HepG2 (cell line): ENCODE data around the gene ALPK1. TPM values are rescaled to one million over a fixed set of nuclear protein-coding genes. Genes with fewer than 3 reads are reported as not detected.

Experiments used
- ATAC-seq: fragments of 200-7000 bp; cut with Tn5 transposase; 3 replicates; pipeline ENCODE4 v1.9.1; 2020; ENCODE audit warnings: mild to moderate bottlenecking, moderate library complexity
- BruUV-seq: library from RNA; stranded (reverse); fragments of 400-500 nt; replicated peaks from 2 replicates; lab custom pipeline; 2021; lab: Mats Ljungman, UMichigan
- CTCF ChIA-PET: fragments of 300-600 bp; formaldehyde crosslinking; extraction: SDS; loops from one replicate; lab custom pipeline; 2021; ENCODE audit warnings: low total read pairs, inconsistent platforms, low intra/inter-chr PET ratio; lab: Yijun Ruan, JAX
- POLR2A ChIA-PET: fragments of 350-600 bp; sonication (Branson Sonifier 250); formaldehyde crosslinking; loops from one replicate; lab custom pipeline; 2020; ENCODE audit warnings: antibody characterized with exemption, inconsistent platforms; lab: Yijun Ruan, JAX
- DNase-seq: peaks from one replicate; pipeline ENCODE4 v3.0.0-alpha.2; 2015; ENCODE audit warnings: low spot score
- FAIRE-seq: peaks from 3 replicates; lab custom pipeline; 2011; peaks lifted over from hg19 to GRCh38; lab: Jason Lieb, UNC
- H2AFZ ChIP-seq: one replicate; pipeline ENCODE4 v1.6.1; 2011; ENCODE audit warnings: low read length, inconsistent platforms
- H3K27ac ChIP-seq: fragments of 300-600 bp; 3 replicates; pipeline ENCODE4 v1.8.0; 2011; ENCODE audit warnings: mixed run types, mild to moderate bottlenecking, mixed read lengths, low read length, inconsistent platforms; ENCODE audit not compliant: insufficient read depth; ENCODE audit errors: extremely low read length
- H3K27me3 ChIP-seq, 2 experiments: fragments of 200-600 bp in 1 of 2; 2 replicates in 1 of 2; 3 replicates in 1 of 2; pipeline versions ENCODE4 v1.6.0 to v1.8.0; 2011; ENCODE audit warnings: low read length in 2 of 2, mild to moderate bottlenecking in 2 of 2, moderate library complexity in 2 of 2, inconsistent platforms in 1 of 2; ENCODE audit not compliant: insufficient read depth in 2 of 2, control insufficient read depth in 1 of 2
- H3K36me3 ChIP-seq, 2 experiments: fragments of 200-600 bp in 1 of 2; replicated peaks in 1 of 2; 2 replicates in 1 of 2; 3 replicates in 1 of 2; pipeline versions ENCODE4 v1.5.1 to v1.8.0; 2011; ENCODE audit warnings: low read length in 2 of 2, inconsistent platforms in 1 of 2; ENCODE audit not compliant: insufficient read depth in 2 of 2, control insufficient read depth in 1 of 2
- H3K4me1 ChIP-seq: 2 replicates; pipeline ENCODE4 v1.5.1; 2012; ENCODE audit warnings: low read length, inconsistent platforms; ENCODE audit not compliant: insufficient read depth
- H3K4me2 ChIP-seq: 2 replicates; pipeline ENCODE4 v1.6.0; 2011; ENCODE audit warnings: low read depth, low read length, inconsistent platforms
- H3K4me3 ChIP-seq, 3 experiments: fragments of 200-600 bp in 1 of 3; sonication (generic), shearing (Covaris generic) in 1 of 3; replicated peaks in 1 of 3; 2 replicates each; pipeline ENCODE4 v1.5.1; 2011 to 2016; ENCODE audit warnings: low read length in 3 of 3, inconsistent platforms in 2 of 3, low read depth in 2 of 3, mild to moderate bottlenecking in 2 of 3, control low read depth in 1 of 3, mixed read lengths in 1 of 3; ENCODE audit not compliant: insufficient read depth in 1 of 3
- H3K79me2 ChIP-seq: one replicate; pipeline ENCODE4 v1.6.1; 2011; ENCODE audit warnings: low read length, inconsistent platforms; ENCODE audit not compliant: insufficient read depth
- H3K9ac ChIP-seq: 2 replicates; pipeline ENCODE4 v1.6.0; 2011; ENCODE audit warnings: mild to moderate bottlenecking, low read depth, low read length, inconsistent platforms; ENCODE audit not compliant: insufficient read depth
- H3K9me3 ChIP-seq: 2 replicates; pipeline ENCODE4 v1.5.1; 2012; ENCODE audit warnings: mild to moderate bottlenecking, low read length
- H4K20me1 ChIP-seq: 2 replicates; pipeline ENCODE4 v1.6.0; 2011; ENCODE audit warnings: inconsistent platforms, mild to moderate bottlenecking, low read length, moderate library complexity; ENCODE audit not compliant: insufficient read depth
- ASH2L ChIP-seq: fragments of 300-600, 200-600 bp; sonication (generic); IDR thresholded peaks from 2 replicates; pipeline ENCODE4 v1.7.0; 2017; ENCODE audit warnings: low read depth, mild to moderate bottlenecking, moderate library complexity, mixed read lengths, low read length; ENCODE audit not compliant: insufficient read length
- EHMT2 ChIP-seq: fragments of 200-600 bp; sonication (generic); IDR thresholded peaks from 2 replicates; pipeline ENCODE4 v1.7.0; 2017; ENCODE audit warnings: antibody characterized with exemption, low read depth, low read length, borderline replicate concordance
- GLI4 ChIP-seq: sonication (generic); formaldehyde crosslinking; IDR thresholded peaks from 2 replicates; pipeline ENCODE4 v1.5.1; 2020; ENCODE audit warnings: missing genetic modification reagents, mild to moderate bottlenecking, moderate library complexity, borderline replicate concordance
- MAFK ChIP-seq, 2 experiments: IDR thresholded peaks in 1 of 2; conservative IDR thresholded peaks in 1 of 2; 2 replicates each; pipeline ENCODE4 v1.6.1; 2011; ENCODE audit warnings: improper control_type of control experiment in 2 of 2, low read length in 2 of 2
- PAX8 ChIP-seq: sonication (generic); formaldehyde crosslinking; IDR thresholded peaks from 2 replicates; pipeline ENCODE4 v1.8.0; 2022; ENCODE audit warnings: mild to moderate bottlenecking, missing genetic modification reagents, borderline replicate concordance
- PRMT3 ChIP-seq: sonication (generic); formaldehyde crosslinking; IDR thresholded peaks from 2 replicates; pipeline ENCODE4 v1.8.1; 2022; ENCODE audit warnings: low read depth, mild to moderate bottlenecking, moderate library complexity, missing genetic modification reagents, borderline replicate concordance
- ZMAT3 ChIP-seq: sonication (generic); formaldehyde crosslinking; conservative IDR thresholded peaks from 2 replicates; pipeline ENCODE4 v1.7.0; 2021; ENCODE audit warnings: missing genetic modification reagents
- ZMYM4 ChIP-seq: sonication (generic); formaldehyde crosslinking; IDR thresholded peaks from 2 replicates; pipeline ENCODE4 v1.8.1; 2023; ENCODE audit warnings: mild to moderate bottlenecking, missing genetic modification reagents
- WGBS: methylation state at CpG from one replicate; pipeline ENCODE4 v1.1.6; 2017; ENCODE audit warnings: low lambda C conversion rate; 5-methylcytosine and 5-hydroxymethylcytosine counted together
- in situ Hi-C: cut with HindIII; loops from 2 replicates; pipeline ENCODE4 v1.10.0; 2017; ENCODE audit warnings: low pct_unique_long_range_greater_than_20kb; ENCODE audit not compliant: extremely low pct_ligation_motif_present
- intact Hi-C: fragments of 100-400 bp; cut with micrococcal nuclease; formaldehyde crosslinking; loops from one replicate; pipeline ENCODE4 v1.10.0; 2022; ENCODE audit not compliant: unreplicated experiment
- polyA plus RNA-seq, 8 experiments: library from polyadenylated mRNA; depleted of rRNA in 3 of 8; stranded (reverse) in 7 of 8; unstranded in 1 of 8; fragments of >200 nt; fragmentation: Illumina TruSeq in 4 of 8; extraction: Trizol in 4 of 8; gene quantifications; 2 replicates each; pipeline versions ENCODE4 v1.2.1 to v1.2.3, GENCODE V29; 2011 to 2016; ENCODE audit warnings: low read depth in 4 of 8, missing spikeins in 1 of 8, mixed read lengths in 1 of 8; ENCODE audit not compliant: insufficient read depth in 1 of 8
- total RNA-seq, 5 experiments: library from RNA; depleted of rRNA; stranded (reverse); fragments of >200 nt; fragmentation: Illumina TruSeq; extraction: Trizol; gene quantifications; 2 replicates each; pipeline ENCODE4 v1.2.3, GENCODE V29; 2016; ENCODE audit warnings: low read depth in 1 of 5
- TF ChIP-seq, protein P1 (sequence below): sonication (generic); formaldehyde crosslinking; IDR thresholded peaks from 2 replicates; pipeline ENCODE4 v1.9.0; 2021; ENCODE audit warnings: missing genetic modification reagents, borderline replicate concordance
- TF ChIP-seq, protein P2 (sequence below): sonication (generic); formaldehyde crosslinking; IDR thresholded peaks from 2 replicates; pipeline ENCODE4 v1.5.1; 2020; ENCODE audit warnings: mild to moderate bottlenecking, moderate library complexity, missing genetic modification reagents
- TF ChIP-seq, protein P3 (sequence below): IDR thresholded peaks from 2 replicates; pipeline ENCODE4 v1.6.1; 2016; ENCODE audit warnings: mild to moderate bottlenecking
- TF ChIP-seq, protein P4 (sequence below): sonication (generic); formaldehyde crosslinking; IDR thresholded peaks from 2 replicates; pipeline ENCODE4 v1.8.1; 2022; ENCODE audit warnings: low read depth, mild to moderate bottlenecking, missing genetic modification reagents
- TF ChIP-seq, protein P5 (sequence below): IDR thresholded peaks from 2 replicates; pipeline ENCODE4 v1.6.1; 2016; ENCODE audit warnings: missing compliant biosample characterization, missing genetic modification reagents, borderline replicate concordance

The ALPK1 gene
- total and polyA plus RNA-seq, 2 of the 13 experiments (the other 11 are each of a cell fraction or from before 2014, with no cell fraction given): 0.61 to 1.3 TPM

DNA sequence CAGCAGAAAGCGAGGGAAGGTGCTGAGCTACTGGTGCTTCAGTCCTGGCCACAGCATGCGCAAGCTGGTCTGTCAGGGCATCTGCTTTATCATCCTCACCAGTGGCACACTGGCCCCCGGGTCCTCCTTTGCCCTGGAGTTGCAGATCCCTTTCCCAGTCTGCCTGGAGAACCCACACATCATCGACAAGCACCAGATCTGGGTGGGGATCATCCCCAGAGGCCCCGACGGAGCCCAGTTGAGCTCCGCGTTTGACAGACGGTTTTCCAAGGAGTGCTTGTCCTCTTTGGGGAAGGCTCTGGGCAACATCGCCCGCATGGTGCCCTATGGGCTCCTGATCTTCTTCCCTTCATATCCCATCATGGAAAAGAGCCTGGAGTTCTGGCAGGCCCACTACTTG, 60.3 kb downstream of the ALPK1 start:
- no TSS peak for BruUV-seq
- Histone ChIP-seq H2AFZ (no peak overlapping the region), H3K36me3 (no peaks in the 10 kb centered on the region), H3K9me3 (no peaks in the 10 kb centered on the region), H3K79me2 (no peaks in the 10 kb centered on the region), H3K9ac (no peak overlapping the region), H3K27ac (no peak overlapping the region), H3K4me1 (peaks cover 9% of the 10 kb centered on the region), H3K27me3 (no peaks in the 10 kb centered on the region), H3K4me3 (no peak overlapping the region), H4K20me1 (no peaks in the 10 kb centered on the region), H3K4me2 (no peak overlapping the region)
- WGBS: 30% methylated on average over 2 of the region's 11 CpGs
- in situ Hi-C loops (no loop called here), intact Hi-C loops (no loop called here)
- DNase-seq (no peak), FAIRE-seq (no peak), ATAC-seq (no peak)
- ChIA-PET POLR2A (no interaction called here), CTCF (no interaction called here)
- no peak for TF ChIP-seq ZMAT3 (CRISPR knock-in tag)
- TF ChIP-seq, protein P1, sequence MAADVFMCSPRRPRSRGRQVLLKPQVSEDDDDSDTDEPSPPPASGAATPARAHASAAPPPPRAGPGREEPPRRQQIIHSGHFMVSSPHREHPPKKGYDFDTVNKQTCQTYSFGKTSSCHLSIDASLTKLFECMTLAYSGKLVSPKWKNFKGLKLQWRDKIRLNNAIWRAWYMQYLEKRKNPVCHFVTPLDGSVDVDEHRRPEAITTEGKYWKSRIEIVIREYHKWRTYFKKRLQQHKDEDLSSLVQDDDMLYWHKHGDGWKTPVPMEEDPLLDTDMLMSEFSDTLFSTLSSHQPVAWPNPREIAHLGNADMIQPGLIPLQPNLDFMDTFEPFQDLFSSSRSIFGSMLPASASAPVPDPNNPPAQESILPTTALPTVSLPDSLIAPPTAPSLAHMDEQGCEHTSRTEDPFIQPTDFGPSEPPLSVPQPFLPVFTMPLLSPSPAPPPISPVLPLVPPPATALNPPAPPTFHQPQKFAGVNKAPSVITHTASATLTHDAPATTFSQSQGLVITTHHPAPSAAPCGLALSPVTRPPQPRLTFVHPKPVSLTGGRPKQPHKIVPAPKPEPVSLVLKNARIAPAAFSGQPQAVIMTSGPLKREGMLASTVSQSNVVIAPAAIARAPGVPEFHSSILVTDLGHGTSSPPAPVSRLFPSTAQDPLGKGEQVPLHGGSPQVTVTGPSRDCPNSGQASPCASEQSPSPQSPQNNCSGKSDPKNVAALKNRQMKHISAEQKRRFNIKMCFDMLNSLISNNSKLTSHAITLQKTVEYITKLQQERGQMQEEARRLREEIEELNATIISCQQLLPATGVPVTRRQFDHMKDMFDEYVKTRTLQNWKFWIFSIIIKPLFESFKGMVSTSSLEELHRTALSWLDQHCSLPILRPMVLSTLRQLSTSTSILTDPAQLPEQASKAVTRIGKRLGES (CRISPR knock-in tag): no peak
- TF ChIP-seq, protein P2, sequence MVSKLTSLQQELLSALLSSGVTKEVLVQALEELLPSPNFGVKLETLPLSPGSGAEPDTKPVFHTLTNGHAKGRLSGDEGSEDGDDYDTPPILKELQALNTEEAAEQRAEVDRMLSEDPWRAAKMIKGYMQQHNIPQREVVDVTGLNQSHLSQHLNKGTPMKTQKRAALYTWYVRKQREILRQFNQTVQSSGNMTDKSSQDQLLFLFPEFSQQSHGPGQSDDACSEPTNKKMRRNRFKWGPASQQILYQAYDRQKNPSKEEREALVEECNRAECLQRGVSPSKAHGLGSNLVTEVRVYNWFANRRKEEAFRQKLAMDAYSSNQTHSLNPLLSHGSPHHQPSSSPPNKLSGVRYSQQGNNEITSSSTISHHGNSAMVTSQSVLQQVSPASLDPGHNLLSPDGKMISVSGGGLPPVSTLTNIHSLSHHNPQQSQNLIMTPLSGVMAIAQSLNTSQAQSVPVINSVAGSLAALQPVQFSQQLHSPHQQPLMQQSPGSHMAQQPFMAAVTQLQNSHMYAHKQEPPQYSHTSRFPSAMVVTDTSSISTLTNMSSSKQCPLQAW (CRISPR knock-in tag): no peak
- TF ChIP-seq PAX8 (CRISPR knock-in tag): no peak
- TF ChIP-seq, protein P3, sequence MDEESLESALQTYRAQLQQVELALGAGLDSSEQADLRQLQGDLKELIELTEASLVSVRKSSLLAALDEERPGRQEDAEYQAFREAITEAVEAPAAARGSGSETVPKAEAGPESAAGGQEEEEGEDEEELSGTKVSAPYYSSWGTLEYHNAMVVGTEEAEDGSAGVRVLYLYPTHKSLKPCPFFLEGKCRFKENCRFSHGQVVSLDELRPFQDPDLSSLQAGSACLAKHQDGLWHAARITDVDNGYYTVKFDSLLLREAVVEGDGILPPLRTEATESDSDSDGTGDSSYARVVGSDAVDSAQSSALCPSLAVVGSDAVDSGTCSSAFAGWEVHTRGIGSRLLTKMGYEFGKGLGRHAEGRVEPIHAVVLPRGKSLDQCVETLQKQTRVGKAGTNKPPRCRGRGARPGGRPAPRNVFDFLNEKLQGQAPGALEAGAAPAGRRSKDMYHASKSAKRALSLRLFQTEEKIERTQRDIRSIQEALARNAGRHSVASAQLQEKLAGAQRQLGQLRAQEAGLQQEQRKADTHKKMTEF (CRISPR knock-in tag): no peak
- TF ChIP-seq ZMYM4 (CRISPR knock-in tag): no peak
- no peak for TF ChIP-seq EHMT2
- TF ChIP-seq, protein P4, sequence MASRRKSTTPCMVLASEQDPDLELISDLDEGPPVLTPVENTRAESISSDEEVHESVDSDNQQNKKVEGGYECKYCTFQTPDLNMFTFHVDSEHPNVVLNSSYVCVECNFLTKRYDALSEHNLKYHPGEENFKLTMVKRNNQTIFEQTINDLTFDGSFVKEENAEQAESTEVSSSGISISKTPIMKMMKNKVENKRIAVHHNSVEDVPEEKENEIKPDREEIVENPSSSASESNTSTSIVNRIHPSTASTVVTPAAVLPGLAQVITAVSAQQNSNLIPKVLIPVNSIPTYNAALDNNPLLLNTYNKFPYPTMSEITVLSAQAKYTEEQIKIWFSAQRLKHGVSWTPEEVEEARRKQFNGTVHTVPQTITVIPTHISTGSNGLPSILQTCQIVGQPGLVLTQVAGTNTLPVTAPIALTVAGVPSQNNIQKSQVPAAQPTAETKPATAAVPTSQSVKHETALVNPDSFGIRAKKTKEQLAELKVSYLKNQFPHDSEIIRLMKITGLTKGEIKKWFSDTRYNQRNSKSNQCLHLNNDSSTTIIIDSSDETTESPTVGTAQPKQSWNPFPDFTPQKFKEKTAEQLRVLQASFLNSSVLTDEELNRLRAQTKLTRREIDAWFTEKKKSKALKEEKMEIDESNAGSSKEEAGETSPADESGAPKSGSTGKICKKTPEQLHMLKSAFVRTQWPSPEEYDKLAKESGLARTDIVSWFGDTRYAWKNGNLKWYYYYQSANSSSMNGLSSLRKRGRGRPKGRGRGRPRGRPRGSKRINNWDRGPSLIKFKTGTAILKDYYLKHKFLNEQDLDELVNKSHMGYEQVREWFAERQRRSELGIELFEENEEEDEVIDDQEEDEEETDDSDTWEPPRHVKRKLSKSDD (CRISPR knock-in tag): no peak
- TF ChIP-seq, protein P5, sequence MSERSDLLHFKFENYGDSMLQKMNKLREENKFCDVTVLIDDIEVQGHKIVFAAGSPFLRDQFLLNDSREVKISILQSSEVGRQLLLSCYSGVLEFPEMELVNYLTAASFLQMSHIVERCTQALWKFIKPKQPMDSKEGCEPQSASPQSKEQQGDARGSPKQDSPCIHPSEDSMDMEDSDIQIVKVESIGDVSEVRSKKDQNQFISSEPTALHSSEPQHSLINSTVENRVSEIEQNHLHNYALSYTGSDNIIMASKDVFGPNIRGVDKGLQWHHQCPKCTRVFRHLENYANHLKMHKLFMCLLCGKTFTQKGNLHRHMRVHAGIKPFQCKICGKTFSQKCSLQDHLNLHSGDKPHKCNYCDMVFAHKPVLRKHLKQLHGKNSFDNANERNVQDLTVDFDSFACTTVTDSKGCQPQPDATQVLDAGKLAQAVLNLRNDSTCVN (CRISPR knock-in tag): no peak
- TF ChIP-seq MAFK (conservative IDR thresholded peaks at IDR 0.05 in 1 of 2, IDR thresholded peaks at IDR 0.05 in 1 of 2; ENCODE audit: low read length in 2 of 2): no peak
- no peak for TF ChIP-seq ASH2L
- no peak for TF ChIP-seq PRMT3
- no peak for TF ChIP-seq GLI4
